ENCODE results near the gene TMF1.

TMF1 gene

GRCh38 chr3:69051756-69052471 lies at the start of gene TMF1:
Gene TMF1, minus strand, starts transcription at chr3:69052333. Its CDS starts 247 bp downstream, at chr3:69052086.
- DNase-seq: no peak

DNA sequence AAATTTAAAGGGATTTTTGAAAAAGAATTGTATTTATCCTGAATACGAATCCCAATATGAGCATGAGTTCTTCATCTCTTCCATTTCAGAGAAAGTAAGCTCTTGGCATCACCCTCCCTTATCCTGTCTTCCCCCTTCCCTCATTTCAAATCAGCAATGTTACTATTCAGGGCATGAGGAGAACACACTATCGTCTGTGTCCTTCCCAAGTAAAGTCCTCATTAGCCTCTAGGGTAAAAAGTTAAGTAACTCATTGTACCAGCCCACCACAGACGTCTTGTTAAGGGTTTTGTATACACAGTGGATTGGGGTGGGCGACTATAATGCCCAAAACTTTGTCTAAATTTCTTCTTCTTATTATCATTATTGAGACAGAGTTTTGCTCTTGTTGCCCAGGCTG lies 47.4 kb upstream of the TMF1 start:
- no peak for DNase-seq

DNA sequence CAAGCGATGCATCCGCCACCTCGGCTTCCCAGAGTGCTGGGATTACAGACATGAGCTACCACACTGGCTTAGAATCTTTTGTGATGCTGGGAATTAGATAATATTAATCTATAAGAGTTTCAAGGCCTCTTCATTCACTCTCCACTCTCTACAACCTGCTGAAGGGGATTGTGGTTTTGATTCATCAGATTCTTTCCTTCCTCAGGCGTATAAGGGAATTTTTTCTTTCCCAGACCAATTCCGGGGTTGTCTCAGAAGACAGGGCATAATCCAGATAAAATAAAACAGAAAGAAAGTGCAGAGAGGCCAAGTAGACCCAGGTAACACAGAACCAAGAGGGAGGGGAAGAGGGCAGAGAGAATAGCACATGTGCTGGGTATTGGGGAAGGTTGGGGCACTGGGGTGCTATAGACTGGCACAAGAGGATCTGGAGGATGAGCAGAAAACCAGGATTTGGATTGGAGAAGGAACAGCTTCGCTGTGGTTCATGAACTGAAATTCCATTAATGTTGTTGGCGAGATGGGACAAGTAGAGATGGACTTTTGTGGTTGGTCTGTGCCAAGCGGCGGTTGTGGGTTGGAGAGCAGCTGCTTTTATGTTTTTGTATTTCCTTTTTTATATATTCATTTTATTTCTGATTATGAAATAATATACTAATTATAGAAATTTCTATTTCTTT lies 45.4 kb upstream of the TMF1 start:
- DNase-seq: no peak

GRCh38 chr3:69096299-69096698 lies 44.2 kb upstream of the TMF1 start:
- no peak for DNase-seq

DNA sequence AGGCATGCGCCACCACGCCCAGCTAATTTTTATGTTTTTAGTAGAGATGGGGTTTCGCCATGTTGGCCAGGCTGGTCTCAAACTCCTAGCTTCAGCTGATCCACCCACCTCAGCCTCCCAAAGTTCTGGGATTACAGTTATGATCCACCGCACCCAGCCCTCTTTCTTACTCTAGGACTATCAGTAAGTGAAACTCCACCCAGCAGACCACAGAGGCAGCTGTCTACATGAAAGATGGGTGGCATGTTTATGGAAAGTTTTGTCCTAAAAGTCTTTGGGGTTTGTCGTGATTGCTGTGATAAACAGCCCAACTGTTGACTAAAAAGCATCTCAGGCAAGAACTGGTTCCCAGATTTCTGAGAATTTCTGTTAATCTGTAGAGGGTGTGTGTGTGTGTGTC lies 43.5 kb upstream of the TMF1 start:
- DNase-seq: no peak

DNA sequence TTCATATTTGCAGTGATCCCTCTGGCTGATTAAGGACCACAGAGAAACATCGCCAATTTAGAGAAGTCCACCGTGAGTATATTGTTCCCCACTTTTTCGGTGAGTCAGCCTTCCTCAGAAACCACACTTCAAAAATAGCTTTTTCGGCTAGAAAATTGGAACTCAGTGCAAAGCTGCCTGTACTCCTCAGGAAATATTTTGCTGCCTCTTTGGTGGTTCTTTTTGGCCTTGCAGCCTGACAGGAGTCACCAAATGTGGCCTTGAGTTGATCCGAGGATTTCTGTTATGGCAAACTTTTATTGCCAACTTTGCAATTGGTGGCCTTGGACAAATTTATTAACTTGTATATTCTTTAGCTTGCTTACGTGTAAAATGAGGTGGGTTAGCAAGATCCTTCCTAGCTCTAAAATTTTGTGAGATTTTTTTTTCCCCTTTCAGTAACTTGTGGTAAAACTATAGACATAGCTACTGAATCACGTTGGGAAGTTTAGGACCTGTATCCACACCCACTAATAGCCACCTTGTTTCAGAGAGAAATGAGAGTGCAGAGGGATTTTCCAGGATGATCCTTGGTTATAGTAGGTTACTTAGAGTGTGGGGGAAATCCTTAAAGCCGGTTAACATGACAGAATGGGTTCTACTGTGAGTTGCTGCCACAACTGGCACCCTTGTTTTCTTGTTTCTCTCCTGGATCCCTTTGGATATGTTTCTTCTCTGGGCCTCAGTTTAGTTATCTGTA lies 42.5 kb upstream of the TMF1 start:
- DNase-seq: peak in 4 of 56 donors; percentile 22 to 45 (median 34)

DNA sequence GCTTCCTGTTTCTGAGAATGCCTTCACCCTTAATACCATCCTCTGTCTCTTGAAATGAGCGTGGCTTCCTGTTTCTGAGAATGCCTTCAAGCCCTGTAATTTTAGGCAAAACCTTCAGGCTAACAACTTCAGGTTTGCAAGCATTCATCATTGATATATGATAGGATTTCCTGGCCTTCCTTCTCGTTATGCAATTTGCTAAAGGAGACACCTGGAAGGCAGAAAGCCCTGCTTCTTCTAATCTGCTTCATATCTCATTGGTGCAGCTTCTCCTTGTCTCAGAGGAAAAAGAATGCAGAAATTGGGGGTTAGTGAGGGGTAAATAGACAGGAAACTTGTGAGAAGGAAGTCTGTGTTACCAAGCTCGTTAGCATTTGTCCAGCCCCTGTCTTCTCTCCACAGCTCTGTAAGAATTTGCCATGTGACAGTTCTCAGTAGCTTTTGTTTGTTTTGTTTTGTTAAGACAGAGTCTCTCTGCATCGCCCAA lies 39.9 kb upstream of the TMF1 start:
- peak in 13 of 56 donors; percentile 20 to 50 (median 28) for DNase-seq

DNA sequence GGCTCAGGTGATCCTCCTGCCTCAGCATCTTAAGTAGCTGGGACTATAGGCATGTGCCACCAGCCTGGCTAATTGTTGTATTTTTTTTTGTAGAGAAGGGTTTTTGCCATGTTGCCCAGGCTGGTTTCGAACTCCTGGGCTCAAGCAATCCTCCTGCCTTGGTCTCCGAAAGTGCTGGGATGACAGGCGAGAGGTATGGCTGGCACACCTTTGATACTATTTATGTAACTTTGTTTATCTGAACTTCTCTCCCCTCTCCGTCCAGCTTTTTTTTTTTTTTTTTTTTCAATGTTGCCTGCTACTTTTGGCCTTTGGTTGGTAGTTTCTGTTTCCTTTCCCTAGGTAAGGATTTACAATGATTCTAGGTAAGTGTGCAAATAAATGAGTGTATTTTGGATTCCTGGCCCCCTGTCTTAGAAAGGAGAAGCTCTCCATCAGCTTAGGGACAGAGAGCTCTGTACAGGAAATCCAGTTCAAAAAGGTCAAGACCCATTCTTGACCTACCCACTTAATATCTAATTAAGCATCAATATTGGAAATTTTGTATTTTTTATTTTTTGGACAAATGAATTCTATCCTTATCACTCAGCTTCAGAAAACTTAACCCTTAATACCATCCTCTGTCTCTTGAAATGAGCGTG lies 39.4 kb upstream of the TMF1 start:
- no peak for DNase-seq

DNA sequence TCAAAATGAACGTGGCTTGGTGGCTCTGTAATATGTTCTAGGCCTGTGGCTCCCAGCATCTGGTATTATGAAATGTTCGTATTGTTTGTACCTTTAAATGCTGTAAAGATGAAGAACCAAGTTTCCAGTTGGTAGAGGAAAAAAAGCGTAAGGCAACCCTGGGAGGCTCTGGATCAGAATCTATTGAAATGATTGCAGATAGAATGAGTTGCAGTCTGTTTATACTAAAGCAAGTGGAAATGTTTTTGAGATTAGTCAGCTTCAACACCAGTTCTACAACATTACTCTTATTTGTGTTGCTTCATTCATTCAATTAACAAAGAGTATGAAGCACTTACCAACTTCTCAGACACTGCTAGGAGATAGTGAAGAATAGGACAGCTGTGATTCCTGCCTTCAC lies 37.9 kb upstream of the TMF1 start:
- DNase-seq: no peak

DNA sequence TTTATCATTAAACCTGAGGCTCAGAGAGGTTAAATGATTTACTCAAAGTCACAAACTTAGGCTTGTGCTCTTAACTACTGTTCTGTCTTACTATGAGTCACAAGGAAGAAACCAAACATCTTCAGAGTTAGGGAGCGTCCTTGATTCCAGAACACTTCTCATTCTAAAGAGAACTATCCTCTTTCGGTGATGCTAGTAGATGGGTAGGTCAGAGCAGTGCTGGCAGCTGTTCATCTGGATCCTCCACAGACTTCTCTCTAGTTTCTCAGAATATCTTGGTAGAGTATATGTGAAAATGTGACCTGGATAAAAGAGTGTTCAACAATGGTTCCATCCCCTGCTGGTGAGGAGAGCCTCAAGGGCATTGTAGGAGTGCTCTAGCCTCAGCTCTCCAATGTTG lies 35.9 kb upstream of the TMF1 start:
- no peak for DNase-seq

- no peak for DNase-seq
These were observed 35.1 kb upstream of the TMF1 start for GRCh38 chr3:69087030-69087791.

DNA sequence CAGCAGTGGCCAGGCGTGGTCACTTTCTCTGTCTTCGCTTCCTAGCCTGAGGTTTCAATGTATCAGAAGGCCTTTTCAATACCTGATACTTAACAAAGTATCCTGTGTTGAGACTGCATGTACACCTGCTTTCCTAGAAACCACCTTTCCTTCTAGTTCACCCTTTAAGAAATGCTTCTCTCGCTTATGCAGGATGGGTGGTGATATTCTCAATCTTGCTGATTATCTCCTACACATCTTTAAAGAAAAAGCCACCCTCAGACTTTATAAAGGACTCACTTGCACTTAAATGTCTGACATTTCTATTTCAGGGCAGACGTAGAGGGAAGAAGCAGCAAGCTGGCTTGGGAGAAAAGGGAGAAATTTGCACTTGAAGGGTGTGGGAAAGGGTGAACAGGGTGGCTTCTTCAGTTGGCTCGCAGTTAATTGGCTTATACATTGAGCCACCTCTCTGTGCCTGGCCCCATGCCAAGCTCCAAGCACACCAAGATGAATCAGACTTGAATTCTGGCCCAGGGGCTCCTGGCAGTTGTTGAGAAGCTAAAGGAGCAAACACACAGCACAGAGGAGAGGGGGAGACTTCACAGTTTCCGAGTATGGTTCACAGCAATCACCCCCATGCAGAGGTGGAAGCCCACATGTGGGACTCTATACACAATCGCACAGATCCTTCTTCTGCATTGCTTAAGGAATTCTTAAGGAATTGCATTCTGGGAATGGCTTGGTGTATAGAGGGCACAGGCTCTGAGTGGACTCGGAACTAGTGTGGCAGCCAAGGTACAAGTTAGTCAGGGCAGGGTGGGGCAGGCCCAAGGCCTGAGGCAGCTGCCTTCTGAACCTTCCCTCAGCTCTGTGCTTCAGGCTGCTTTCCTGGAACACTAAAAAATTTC lies 33.9 kb upstream of the TMF1 start:
- DNase-seq: peak in 54 of 56 donors; percentile 8 to 94 (median 62)

GRCh38 chr3:69085168-69085832 lies 33.2 kb upstream of the TMF1 start:
- DNase-seq: peak in 44 of 56 donors; percentile 14 to 81 (median 56)

- peak; percentile 52 to 97 (median 90) for DNase-seq
These were observed 32.4 kb upstream of the TMF1 start, which contains the start of gene ARL6IP5 for GRCh38 chr3:69084326-69085167. Gene ARL6IP5, plus strand, starts transcription at chr3:69084937. Its CDS starts 111 bp downstream, at chr3:69085048.

- DNase-seq: peak in 10 of 56 donors; percentile 6 to 54 (median 20)
These were observed 30.7 kb upstream of the TMF1 start for GRCh38 chr3:69082805-69083204.

- DNase-seq: no peak
These were observed 30.2 kb upstream of the TMF1 start for GRCh38 chr3:69082361-69082760.

DNA sequence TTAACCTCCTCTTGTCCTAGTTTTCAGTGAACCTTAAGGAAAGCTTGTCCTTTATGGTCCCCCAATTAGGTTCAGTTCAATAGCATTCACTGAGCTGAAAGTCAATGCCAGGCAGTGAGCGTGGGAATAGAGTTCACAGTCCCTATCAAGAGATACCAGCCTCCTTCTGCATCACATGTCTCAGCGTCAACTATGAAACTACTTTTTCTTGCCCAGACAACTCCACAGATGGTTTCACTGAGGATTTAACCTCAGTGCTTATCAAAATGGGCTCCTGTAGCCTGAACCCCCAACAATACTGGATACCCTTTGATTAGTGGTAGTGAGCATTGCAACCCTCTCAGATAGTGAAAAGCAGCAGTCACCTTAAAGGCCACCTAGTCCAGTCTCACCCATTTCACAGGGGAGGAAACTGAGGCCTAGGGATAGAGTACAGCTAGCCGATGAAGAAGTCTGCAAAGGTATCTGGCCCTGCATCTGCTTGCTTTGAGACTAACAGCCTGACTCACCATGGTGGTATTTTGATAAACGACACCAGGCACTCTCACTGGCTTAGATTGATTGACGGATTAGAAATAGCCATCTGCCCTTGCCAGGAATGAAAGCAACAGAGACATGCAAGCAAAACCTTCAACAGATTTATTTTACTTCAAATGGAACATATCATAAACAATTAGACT lies 29.6 kb upstream of the TMF1 start:
- DNase-seq: no peak
